NCI-H2029 treated with DMSO at 0.1 percent for 48 hours (cell line): Measurements from ENCODE around the gene NIPSNAP2.
"Not testable (repeated sequence)": the region's sequence is repeated elsewhere in the genome, so short reads cannot be mapped to it uniquely, and the experiment has no call there.

Experiments used
- DNase-seq: peaks from one replicate; lab custom pipeline; 2025; lab: John Stamatoyannopoulos, UW

The NIPSNAP2 gene

DNA sequence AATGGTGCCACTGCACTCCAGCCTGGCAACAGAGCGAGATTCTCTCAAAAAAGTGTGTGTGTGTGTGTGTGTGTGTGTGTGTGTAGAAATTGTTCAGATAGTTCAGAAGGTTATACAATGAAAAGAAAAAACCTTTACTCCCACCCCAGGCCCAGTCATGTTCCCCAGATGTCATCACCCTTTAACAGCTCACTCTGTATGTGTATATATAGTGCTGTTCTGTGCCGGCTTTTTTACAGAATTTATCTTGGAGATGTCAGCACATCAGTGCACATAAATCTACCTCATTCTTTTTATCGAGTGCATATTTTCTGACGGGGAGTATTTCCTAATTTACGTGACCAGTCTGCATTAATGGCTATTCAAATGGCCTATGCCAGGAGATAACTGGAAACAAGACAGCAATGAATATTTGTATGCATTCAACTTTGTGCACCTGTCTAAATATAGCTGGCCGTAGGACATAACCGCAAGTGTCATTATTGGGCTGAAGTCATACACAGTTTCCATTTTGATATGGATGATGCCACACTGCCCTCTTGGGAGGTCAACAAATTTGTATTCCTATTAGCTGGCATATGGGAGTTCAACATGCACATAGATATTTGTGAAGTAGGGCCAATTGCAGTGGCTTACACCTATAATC lies 11.7 kb downstream of the NIPSNAP2 start:
- peak; percentile 88 for DNase-seq

DNA sequence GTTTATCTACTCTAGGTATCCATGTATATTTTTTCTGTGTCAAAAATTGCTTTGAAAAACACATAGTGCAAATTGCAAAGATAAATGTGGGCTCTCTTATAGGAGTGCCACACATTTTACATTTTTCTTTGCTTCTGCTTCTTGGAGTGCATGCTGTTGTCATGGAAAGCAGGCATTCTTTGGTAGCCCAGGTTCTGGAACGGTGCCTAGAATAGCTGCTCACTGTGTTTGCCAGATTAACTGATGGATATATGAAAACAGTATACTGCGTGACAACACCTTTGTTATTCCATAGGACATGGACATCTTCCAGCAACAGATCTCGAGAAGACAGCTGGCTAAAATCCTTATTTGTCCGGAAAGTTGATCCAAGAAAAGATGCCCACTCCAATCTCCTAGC lies 13.4 kb downstream of the NIPSNAP2 start:
- peak; percentile 84 for DNase-seq

DNA sequence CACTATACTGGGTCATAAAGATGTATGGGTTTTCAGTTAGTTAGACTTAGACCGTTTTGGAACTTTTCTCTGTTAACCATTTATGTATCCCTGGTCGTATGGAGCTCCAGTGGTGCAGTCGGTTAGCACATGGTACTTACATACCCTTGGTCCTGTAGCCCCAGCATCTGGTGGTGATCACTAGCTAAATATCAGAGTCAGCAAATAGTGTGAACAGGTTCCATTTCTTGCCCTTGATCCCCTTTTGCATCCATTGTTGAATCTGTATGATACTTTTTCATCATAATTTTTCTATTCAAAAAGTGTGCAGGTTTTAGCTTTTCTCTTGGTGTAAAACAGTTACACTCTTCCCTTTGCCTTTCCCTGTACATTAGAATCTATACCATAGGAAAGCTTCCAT lies 15.9 kb downstream of the NIPSNAP2 start:
- no peak for DNase-seq

DNA sequence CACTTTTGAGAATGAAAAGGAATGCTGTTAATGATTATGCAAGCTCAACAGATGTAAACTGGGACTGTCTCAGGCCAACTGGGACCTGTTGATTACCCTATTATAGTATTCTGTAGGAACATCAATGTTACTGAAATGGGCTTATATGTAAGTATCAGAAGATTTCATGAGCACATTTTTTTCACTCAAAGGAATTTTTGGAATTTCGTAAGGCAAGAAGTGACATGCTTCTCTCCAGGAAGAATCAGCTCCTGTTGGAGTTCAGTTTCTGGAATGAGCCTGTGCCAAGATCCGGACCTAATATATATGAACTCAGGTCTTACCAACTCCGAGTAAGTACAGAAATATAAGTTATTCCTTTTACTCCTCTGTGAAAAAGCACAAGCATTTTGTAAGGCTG lies 19.2 kb downstream of the NIPSNAP2 start:
- no peak for DNase-seq

DNA sequence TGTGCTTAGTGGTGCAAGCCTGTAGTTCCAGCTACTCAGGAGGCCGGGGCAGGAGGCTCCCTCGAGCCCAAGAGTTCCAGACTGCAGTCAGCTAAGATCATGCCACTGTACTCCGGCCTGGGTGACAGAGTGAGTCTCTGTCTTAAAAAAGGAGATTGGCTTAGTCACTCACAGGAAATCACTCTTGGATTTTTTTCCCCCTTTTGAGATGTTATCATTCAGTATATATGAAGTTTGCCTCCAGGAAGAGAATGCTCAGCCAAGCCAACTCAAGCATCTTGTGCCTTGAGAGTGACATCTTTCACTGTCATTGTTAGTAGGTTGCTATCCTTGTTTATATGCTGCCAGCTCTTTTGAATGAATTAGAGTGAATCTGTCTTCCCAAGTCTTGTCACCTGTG lies 28.0 kb downstream of the NIPSNAP2 start:
- DNase-seq: no peak

DNA sequence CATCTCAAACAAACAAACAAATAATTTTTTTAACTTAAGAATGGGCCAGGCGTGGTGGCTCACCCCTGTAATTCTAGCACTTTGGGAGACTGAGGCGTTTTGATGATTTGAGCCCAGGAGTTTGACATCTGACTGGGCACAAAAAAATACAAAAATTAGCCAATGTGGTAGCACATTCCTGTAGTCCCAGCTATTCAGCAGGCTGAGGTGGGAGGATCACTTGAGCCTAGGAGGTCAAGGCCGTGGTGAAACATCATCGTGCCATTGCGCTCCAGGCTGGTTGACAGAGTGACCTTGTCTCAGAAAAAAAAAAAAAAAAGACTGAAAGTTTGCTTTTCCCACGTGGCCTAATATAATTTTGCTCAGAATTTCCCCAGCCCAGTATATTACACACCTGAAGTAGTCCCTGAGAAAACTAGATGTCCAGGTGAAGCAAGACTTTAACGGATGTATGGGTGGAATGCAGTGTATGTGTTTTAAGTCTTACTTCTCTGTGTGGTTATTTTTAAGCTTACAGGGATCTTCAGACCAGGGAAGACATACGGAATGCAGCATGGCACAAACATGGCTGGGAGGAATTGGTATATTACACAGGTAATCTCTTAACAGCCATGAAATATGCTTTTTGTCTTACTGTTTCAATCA lies 32.6 kb downstream of the NIPSNAP2 start:
- no peak for DNase-seq

DNA sequence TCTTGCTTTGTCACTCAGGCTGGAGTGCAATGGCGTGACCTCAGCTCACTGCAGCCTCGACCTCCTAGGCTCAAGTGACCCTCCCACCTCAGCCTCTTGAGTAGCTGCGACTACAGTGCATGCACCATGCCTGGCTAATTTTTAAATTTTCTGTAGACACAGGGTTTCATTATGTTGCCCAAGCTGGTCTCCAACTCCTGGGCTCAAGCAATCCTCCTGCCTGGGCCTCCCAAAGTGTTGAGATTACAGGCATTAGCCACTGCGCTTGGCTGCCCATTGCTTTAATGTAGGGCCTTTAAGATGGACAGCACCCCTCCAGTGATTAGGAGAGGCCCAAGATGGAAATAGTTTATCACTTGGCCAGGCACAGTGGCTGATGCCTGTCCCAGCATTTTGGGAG lies 39.4 kb downstream of the NIPSNAP2 start:
- DNase-seq: no peak

DNA sequence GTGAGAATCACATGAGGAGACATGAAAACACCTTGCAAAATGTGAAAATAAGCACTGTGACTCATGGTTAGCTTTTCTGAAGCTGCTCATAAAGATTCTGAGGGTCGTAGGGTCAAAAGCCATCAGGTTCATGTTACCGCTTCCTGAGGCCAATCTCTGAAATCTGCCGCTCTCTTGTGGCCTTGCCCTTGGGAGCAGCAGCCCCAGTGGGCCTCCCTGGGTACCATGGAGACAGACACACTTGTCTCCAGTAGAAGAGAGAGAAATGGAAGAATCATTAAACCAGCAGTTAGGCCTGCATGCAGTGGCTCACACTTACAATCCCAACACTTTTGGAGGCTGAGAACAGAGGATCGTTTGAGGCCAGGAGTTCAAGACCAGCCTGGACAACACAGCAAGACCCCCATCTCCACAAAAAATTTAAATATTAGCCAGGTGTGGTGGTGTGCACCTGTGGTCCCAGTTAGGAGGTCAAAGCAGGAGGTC lies 42.8 kb downstream of the NIPSNAP2 start:
- DNase-seq: no peak

DNA sequence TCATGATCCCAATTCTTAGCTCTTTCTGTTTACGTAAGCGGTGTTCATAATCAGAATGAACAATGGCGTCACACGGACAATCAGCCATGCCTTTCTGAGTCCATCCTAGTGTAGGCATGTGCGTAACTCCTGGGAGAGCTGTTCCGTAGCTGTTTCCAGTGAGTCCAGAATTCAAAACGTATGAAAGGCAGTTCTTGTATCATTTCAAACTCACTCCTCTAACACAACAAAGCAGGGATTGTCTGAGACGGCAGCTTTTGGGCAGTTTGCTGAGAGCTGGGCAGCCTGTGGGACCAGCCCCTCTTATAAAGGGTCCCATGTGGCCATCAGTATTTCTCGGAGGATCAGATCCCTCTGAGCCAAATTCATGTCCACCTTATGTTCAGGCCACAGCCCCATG lies 43.5 kb downstream of the NIPSNAP2 start:
- no peak for DNase-seq

DNA sequence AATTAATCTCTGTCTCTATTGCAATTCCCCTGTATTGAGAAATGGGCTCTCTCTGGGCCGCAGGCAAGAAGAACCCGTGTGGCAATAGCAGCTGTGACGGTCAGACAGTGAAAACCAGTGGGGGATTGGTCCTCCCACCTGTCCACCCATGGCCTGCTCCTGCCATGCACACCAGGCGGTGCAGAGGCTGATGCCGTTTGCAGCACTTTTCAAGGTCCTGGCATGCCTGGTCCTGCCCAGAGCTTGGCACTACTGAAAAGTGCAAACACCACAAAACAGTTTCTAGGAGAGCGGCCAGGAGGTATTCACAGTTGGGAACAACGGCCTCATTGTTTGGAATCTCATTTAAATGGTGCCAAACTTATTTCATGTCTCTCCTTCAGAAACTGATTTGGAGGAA lies 45.3 kb downstream of the NIPSNAP2 start:
- DNase-seq: no peak

DNA sequence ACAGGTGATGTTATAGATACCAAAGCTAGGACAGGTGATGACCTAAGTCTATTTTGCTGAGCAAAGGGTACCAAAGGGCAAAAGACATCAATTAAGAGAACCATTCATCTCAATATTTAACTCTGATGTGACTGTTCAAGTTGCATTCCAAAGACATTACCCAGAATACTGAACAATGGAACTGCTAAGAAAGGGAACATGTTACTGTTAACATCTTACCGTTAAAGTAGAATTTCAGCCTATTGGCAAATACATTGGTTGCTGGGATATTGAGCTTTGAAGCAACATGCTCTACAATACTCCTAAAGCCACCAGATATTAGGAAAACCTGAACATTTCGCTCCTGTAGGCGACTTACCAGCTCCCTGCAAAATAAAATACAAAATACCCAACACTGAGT lies 52.6 kb downstream of the NIPSNAP2 start:
- DNase-seq: not testable (repeated sequence)

DNA sequence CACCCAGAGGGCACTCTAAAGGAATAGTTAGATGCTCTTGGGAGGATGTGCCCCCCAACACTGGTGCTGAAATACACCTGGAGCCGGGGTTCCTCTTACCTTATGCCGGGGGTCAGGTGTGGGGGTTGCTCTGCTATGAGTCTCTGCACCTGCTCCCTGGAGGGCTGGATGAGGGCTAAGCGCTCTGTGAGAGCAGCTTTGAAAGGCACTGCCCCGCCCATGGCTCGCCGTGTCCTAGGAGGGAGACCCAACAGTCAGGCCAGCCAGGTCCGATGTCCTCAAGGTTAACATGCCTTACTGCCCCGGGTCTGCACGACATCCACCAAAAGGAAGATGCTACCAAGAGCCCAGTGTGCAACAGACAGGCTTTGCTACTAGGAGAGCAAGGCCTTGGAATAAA lies 55.1 kb downstream of the NIPSNAP2 start:
- no peak for DNase-seq

DNA sequence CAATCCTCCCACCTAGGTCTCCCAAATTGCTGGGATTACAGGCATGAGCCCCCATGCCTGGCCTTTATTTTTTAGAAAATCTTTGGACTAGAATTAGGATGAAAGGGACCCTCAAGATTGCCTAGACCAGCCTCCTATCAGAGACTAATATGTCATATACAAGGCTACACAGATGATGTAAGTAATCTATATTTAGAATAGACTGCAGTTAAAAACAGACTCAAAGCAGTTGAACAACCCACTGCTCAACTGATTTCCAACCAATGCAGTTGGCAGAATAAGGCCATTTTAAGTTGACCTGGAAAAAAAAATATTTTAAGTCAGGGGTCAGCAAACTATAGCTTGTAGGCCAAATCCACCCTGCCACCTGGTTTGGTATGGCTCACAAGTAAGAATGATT lies 59.1 kb downstream of the NIPSNAP2 start:
- no peak for DNase-seq

DNA sequence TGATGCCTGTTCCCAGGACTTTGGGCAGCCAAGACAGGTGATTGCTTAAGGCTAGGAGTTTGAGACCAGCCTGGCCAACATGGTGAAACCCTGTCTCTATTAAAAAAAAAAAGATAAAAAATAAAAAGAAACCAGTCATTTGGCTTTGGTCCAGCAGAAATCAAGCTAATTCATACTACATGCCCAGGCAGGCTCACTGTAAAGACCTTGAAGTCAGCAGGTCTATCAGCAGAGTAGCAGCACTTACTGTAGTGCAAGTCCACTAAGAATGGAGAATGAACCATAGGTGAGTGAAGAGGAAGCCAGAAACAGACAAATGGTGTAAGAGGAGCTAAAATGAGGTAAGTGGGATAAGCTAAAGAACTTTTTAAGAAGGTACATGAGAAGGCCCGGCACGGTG lies 62.2 kb downstream of the NIPSNAP2 start:
- no peak for DNase-seq

DNA sequence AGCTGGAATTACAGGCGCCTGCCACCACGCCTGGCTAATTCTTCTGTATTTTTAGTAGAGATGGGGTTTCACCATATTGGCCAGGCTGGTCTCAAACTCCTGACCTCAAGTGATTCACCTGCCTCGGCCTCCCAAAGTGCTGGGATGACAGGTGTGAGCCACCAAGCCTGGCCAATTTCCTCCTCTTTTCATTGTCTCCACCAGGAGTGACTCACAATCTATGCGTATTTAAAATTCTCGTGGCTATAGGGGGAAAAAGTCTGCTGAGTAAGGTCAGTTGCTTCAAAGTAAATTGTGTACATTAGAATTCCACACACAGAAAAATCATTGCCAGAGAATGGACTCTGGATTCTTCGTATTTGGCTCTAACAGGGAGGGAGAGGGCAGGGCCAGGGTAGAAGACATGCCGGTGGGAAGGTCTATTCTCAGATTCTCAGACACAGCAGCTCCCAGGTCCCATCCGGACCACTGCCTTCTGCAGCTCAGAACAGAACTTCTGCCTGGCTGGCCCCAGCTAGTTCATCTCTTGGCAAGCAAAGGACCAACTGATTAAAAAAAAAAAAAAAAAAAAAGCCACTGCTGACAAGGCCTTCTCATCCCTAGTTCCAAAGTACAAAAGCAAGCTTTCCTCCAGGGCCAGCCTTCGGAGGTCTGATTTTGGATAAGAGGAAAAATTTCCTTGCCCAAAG lies 64.7 kb downstream of the NIPSNAP2 start:
- no peak for DNase-seq

DNA sequence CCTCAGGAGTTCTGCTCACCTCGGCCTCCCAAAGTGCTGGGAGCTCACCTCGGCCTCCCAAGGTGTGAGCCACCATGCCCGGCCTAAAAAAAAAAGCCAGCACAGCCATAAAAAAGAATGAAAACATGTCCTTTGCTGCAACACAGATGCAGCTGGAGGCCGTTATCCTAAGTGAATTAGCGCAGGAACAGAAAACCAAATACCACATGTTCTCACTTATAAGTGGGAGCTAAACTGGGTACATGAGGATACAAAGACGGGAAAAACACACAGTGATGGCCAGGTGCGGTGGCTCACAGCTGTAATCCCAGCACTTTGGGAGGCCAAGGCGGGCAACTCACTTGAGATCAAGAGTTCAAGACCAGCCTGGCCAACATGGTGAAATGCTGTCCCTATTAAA lies 66.0 kb downstream of the NIPSNAP2 start:
- no peak for DNase-seq

DNA sequence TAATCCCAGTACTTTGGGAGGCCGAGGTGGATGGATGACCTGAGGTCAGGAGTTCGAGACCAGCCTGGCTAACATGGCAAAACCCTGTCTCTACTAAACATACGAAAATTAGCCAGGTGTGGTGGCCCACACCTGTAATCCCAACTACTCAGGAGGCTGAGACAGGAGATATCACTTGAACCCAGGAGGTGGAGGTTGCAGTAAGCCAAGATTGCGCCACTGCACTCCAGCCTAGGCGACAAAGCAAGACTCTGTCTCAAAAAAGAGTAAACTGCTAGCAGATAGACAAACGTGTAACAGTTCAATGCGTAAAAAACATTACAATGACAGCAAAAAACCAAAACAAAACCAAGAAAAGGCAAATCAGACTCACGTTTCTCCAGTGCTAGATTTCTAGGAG lies 67.2 kb downstream of the NIPSNAP2 start:
- not testable (repeated sequence) for DNase-seq

DNA sequence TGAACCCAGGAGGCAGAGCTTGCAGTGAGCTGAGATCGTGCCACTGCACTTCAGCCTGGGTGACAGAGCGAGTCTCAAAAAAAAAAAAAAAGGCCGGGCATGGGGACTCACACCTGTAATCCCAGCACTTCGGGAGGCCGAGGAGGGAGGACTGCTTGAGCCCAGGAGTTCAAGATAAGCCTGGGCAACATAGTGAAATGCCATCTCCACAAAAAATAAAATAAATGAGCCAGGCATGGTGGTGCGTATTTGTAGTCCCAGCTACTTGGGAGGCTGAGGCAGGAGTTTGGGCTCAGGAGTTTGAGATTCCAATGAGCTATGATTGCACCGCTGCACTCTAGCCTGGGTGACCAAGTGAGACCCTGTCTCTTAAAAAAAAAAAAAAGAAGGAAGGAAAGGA lies 68.2 kb downstream of the NIPSNAP2 start:
- DNase-seq: not testable (repeated sequence)

DNA sequence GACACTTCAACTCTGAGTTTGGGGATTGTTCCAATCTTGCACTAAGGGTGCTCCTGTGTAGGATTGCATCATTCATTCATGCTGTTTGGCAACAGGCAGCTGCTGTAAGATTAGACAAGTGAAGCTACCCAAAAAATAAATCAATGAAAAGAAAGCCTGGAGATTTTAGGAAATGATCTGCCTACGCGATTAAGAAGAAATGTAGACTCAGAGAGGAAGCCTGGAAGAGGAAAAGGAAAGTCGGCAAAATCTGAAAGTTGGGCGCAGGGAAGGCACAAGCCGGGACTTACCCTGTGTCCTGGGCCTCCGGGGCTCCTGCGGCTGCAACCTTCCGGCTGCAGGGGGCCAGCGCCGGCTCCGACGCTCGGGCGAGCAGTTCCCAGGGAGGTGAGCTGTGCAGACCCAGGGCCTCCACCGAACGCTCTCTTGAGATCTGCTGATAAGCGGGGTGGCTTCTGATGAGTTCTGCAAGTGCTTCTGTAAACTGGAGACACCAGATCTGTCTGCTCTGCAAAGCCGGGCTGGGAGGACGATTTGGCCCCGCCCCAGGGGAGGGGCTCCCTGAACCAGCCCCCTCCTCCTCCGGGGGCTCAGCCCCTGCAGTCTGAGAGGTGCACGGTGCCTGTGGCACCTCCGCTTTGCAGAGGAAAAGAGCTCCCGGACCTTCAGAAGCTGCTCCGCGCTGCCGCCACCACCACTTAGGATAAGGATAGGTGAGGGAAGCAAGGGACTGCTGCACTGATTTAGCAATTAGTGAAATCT lies 69.5 kb downstream of the NIPSNAP2 start:
- peak; percentile 69 for DNase-seq

DNA sequence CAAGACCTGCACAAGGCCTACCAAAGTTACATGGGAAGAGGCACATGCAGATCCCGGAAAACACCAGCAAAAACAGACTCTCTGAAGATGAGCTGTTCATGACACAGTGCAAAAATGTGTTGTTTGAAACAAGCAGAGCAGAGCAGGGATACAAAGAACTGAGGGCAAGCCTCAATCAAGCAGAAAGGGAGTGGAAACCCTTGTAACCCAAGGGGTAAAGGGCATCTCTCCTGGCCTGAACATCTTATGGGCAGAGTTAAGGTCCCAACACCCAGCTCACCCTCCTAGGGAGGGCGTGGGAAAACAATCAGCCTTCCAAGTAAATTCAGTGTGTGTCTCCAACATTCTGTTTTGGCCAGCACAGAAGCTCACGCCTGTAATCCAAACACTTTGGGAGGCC lies 76.3 kb downstream of the NIPSNAP2 start:
- no peak for DNase-seq

DNA sequence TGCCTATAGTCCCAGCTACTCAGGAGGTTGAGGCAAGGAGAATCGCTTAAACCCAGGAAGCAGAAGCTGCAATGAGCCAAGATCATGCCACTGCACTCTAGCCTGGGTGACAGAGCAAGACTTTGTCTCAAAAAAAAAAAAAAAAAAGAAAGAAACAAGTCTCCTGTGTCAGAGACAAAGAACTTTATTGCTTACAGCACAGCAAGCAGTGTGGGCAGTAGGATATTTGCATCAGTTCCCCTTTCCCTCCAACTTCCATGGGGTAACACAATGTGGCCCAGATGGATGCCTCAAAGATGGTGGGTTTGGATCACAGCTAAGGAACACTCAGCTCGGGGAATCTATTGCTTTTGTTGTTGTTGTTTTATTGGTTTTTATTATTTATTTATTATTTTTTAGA lies 81.4 kb downstream of the NIPSNAP2 start:
- DNase-seq: not testable (repeated sequence)

DNA sequence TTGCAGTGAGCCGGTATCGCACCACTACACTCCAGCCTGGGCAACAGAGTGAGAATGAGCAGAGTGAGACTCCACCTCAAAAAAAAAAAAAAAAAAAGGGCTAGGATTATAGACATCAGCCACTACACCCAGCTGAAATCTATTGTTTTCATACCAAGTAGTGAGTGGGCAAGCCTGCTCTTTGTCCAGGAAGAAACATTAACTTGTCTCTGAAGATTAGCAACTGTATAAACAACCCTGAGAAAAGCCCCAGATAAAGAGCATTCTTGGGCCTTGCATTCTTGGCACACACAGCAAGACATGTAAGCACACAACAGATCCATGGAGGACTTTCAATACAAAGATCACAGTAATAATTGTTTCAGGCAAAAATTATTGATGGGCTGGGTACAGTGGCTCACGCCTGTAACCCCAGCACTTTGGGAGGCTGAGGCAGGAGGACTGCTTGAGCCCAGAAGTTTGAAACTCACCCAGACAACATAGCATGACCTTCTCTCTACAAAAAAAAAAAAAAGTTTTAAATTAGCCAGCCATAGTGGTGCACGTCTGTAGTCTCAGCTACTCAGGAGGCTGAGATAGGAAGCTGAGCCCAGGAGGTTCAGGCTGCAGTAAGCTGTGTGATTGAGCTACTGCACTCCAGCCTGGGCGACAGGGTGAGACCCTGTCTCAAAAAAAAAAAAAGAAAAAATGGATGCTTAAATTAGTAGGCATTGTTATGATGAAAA lies 82.5 kb downstream of the NIPSNAP2 start:
- DNase-seq: no peak
